Measurements from ENCODE around the gene SCAMP4.
"Not testable (repeated sequence)": the region's sequence is repeated elsewhere in the genome, so short reads cannot be mapped to it uniquely, and the experiment has no call there.

The SCAMP4 gene

GRCh38 chr19:1883784-1884183 lies 21.4 kb upstream of the SCAMP4 start:
- peak in 2 of 6 experiments; percentile 37 to 51 for DNase-seq

GRCh38 chr19:1884291-1884718 lies 20.9 kb upstream of the SCAMP4 start:
- DNase-seq = peak in 4 of 6 experiments; percentile 35 to 54 (median 38)

- DNase-seq = no peak
Measured at GRCh38 chr19:1884719-1885334, 20.4 kb upstream of the SCAMP4 start.

- peak; percentile 85 to 93 (median 92) for DNase-seq
Measured at GRCh38 chr19:1885398-1886119, 19.6 kb upstream of the SCAMP4 start, which contains the start of gene ABHD17A. ABHD17A (minus strand) TSS chr19:1885496; CDS start chr19:1881566, 3,930 bp downstream.

- DNase-seq = not testable (repeated sequence)
Measured at GRCh38 chr19:1886360-1886759, 18.8 kb upstream of the SCAMP4 start.

- no peak for DNase-seq
Measured at GRCh38 chr19:1888385-1888784, 16.8 kb upstream of the SCAMP4 start.

GRCh38 chr19:1889907-1890306 lies 15.3 kb upstream of the SCAMP4 start:
- DNase-seq = no peak

- DNase-seq = no peak
Measured at GRCh38 chr19:1893791-1894190, 11.4 kb upstream of the SCAMP4 start.

GRCh38 chr19:1896508-1896907 lies 8.7 kb upstream of the SCAMP4 start:
- no peak for DNase-seq

- no peak for DNase-seq
Measured at GRCh38 chr19:1901940-1902404, 3.2 kb upstream of the SCAMP4 start.

GRCh38 chr19:1902923-1903322 lies 2.3 kb upstream of the SCAMP4 start:
- no peak for DNase-seq

- DNase-seq = no peak
Measured at GRCh38 chr19:1904860-1905109, 414 bp upstream of the SCAMP4 start.

- DNase-seq = no peak
Measured at GRCh38 chr19:1905863-1906375, 720 bp downstream of the SCAMP4 start.

GRCh38 chr19:1906985-1907562 lies 1.9 kb downstream of the SCAMP4 start:
- no peak for DNase-seq

- no peak for DNase-seq
Measured at GRCh38 chr19:1907563-1908363, 2.6 kb downstream of the SCAMP4 start.

GRCh38 chr19:1908364-1908678 lies 3.1 kb downstream of the SCAMP4 start:
- no peak for DNase-seq

- no peak for DNase-seq
Measured at GRCh38 chr19:1909761-1910080, 4.5 kb downstream of the SCAMP4 start.

- no peak for DNase-seq
Measured at GRCh38 chr19:1910177-1910576, 5.0 kb downstream of the SCAMP4 start.

GRCh38 chr19:1911098-1911497 lies 5.9 kb downstream of the SCAMP4 start:
- DNase-seq = no peak

GRCh38 chr19:1911995-1912394 lies 6.8 kb downstream of the SCAMP4 start:
- DNase-seq = no peak

GRCh38 chr19:1912760-1913505 lies 7.7 kb downstream of the SCAMP4 start:
- DNase-seq = no peak

- DNase-seq = no peak
Measured at GRCh38 chr19:1913781-1914577, 8.8 kb downstream of the SCAMP4 start.

All from stimulated activated naive CD4-positive, alpha-beta T cell (primary cell).